HEK293 (cell line): ENCODE measurements around the gene GTPBP6.

Experiments used
- CTCF ChIA-PET: fragments of 350-600 bp; formaldehyde crosslinking; extraction: SDS; loops from one replicate; lab custom pipeline; 2021; ENCODE audit warnings: antibody characterized with exemption; lab: Yijun Ruan, JAX
- POLR2A ChIA-PET: fragments of 300-600 bp; formaldehyde crosslinking; extraction: SDS; loops from one replicate; lab custom pipeline; 2020; ENCODE audit warnings: antibody characterized with exemption, inconsistent platforms; lab: Yijun Ruan, JAX
- H3K27ac ChIP-seq: fragments of 200-500 bp; sonication (Bioruptor generic); 2 replicates; pipeline ENCODE4 v1.5.1; 2014; ENCODE audit warnings: low read depth, low read length, control low read depth, inconsistent platforms; ENCODE audit errors: extremely low read depth
- H3K36me3 ChIP-seq, 2 experiments: fragments of 200-500 bp in 1 of 2; sonication (Bioruptor generic) in 1 of 2; 1 replicate in 1 of 2; 2 replicates in 1 of 2; pipeline ENCODE4 v1.5.1; 2014 to 2017; ENCODE audit warnings: inconsistent platforms in 2 of 2, low read length in 2 of 2; ENCODE audit not compliant: control insufficient read depth in 2 of 2, insufficient read depth in 1 of 2
- H3K4me1 ChIP-seq: fragments of 200-500 bp; sonication (Bioruptor generic); 2 replicates; pipeline ENCODE4 v1.5.1; 2014; ENCODE audit warnings: mild to moderate bottlenecking, low read length, inconsistent platforms; ENCODE audit not compliant: control insufficient read depth, insufficient read depth
- H3K4me3 ChIP-seq: 2 replicates; pipeline ENCODE4 v1.5.1; 2011; ENCODE audit warnings: low read depth, mild to moderate bottlenecking, control low read depth, low read length, moderate library complexity
- H3K9me3 ChIP-seq: fragments of 200-500 bp; sonication (Bioruptor generic); 2 replicates; pipeline ENCODE4 v1.5.1; 2014; ENCODE audit warnings: low read depth, low read length, inconsistent platforms; ENCODE audit not compliant: control insufficient read depth, insufficient read depth
- EGR2 ChIP-seq: fragments of 450-650 bp; formaldehyde crosslinking; IDR thresholded peaks from 2 replicates; pipeline ENCODE4 v1.5.1; 2016; ENCODE audit warnings: low read depth, missing biosample characterization, missing genetic modification characterization
- HOXA7 ChIP-seq: sonication (generic); formaldehyde crosslinking; IDR thresholded peaks from 2 replicates; pipeline ENCODE4 v1.8.1; 2022; ENCODE audit warnings: missing genetic modification reagents, borderline replicate concordance
- PBX3 ChIP-seq: sonication (generic); formaldehyde crosslinking; IDR thresholded peaks from 2 replicates; pipeline ENCODE4 v1.8.1; 2022; ENCODE audit warnings: mild to moderate bottlenecking, moderate library complexity, missing genetic modification reagents
- PRDM6 ChIP-seq: fragments of 450-650 bp; formaldehyde crosslinking; IDR thresholded peaks from 2 replicates; pipeline ENCODE4 v1.5.1; 2017; ENCODE audit warnings: missing biosample characterization, missing genetic modification characterization
- RBAK ChIP-seq: fragments of 450-650 bp; formaldehyde crosslinking; IDR thresholded peaks from 2 replicates; pipeline ENCODE4 v1.5.1; 2016; ENCODE audit warnings: missing biosample characterization, missing genetic modification characterization
- SCRT1 ChIP-seq: fragments of 450-650 bp; formaldehyde crosslinking; IDR thresholded peaks from 2 replicates; pipeline ENCODE4 v1.5.1; 2016; ENCODE audit warnings: missing biosample characterization, missing genetic modification characterization, borderline replicate concordance
- ZBTB17 ChIP-seq: fragments of 450-650 bp; formaldehyde crosslinking; IDR thresholded peaks from 2 replicates; pipeline ENCODE4 v1.5.1; 2016; ENCODE audit warnings: missing biosample characterization, missing genetic modification characterization
- ZFP37 ChIP-seq: fragments of 450-650 bp; formaldehyde crosslinking; IDR thresholded peaks from 2 replicates; pipeline ENCODE4 v1.5.1; 2016; ENCODE audit warnings: missing biosample characterization, missing genetic modification characterization
- ZNF133 ChIP-seq: fragments of 450-650 bp; formaldehyde crosslinking; IDR thresholded peaks from 2 replicates; pipeline ENCODE4 v1.5.1; 2016; ENCODE audit warnings: missing biosample characterization, missing genetic modification characterization
- ZNF155 ChIP-seq: fragments of 450-650 bp; formaldehyde crosslinking; IDR thresholded peaks from 2 replicates; pipeline ENCODE4 v1.5.1; 2016; ENCODE audit warnings: missing biosample characterization, missing genetic modification characterization
- ZNF184 ChIP-seq: fragments of 450-650 bp; IDR thresholded peaks from 2 replicates; pipeline ENCODE4 v1.5.1; 2018; ENCODE audit warnings: missing biosample characterization, mild to moderate bottlenecking, missing genetic modification characterization
- ZNF239 ChIP-seq: fragments of 450-650 bp; formaldehyde crosslinking; IDR thresholded peaks from 2 replicates; pipeline ENCODE4 v1.5.1; 2016; ENCODE audit warnings: missing biosample characterization, missing genetic modification characterization
- ZNF398 ChIP-seq: fragments of 450-650 bp; formaldehyde crosslinking; IDR thresholded peaks from 2 replicates; pipeline ENCODE4 v1.5.1; 2017; ENCODE audit warnings: missing biosample characterization, missing genetic modification characterization
- ZNF488 ChIP-seq: fragments of 450-650 bp; formaldehyde crosslinking; IDR thresholded peaks from 2 replicates; pipeline ENCODE4 v1.5.1; 2016; ENCODE audit warnings: missing biosample characterization, missing genetic modification characterization
- ZNF548 ChIP-seq: fragments of 450-650 bp; formaldehyde crosslinking; IDR thresholded peaks from 2 replicates; pipeline ENCODE4 v1.5.1; 2016; ENCODE audit warnings: missing biosample characterization, missing genetic modification characterization
- ZNF777 ChIP-seq: fragments of 450-650 bp; formaldehyde crosslinking; IDR thresholded peaks from 2 replicates; pipeline ENCODE4 v1.5.1; 2017; ENCODE audit warnings: missing biosample characterization, missing genetic modification characterization, borderline replicate concordance
- ZSCAN4 ChIP-seq: fragments of 450-650 bp; formaldehyde crosslinking; IDR thresholded peaks from 2 replicates; pipeline ENCODE4 v1.5.1; 2017; ENCODE audit warnings: missing biosample characterization, missing genetic modification characterization
- TF ChIP-seq, protein P1 (sequence below): fragments of 450-650 bp; formaldehyde crosslinking; IDR thresholded peaks from 2 replicates; pipeline ENCODE4 v1.5.1; 2017; ENCODE audit warnings: missing biosample characterization, mild to moderate bottlenecking, missing genetic modification characterization, moderate library complexity
- TF ChIP-seq, protein P2 (sequence below): fragments of 450-650 bp; formaldehyde crosslinking; IDR thresholded peaks from 2 replicates; pipeline ENCODE4 v1.5.1; 2016; ENCODE audit warnings: missing biosample characterization, missing genetic modification characterization
- TF ChIP-seq, protein P3 (sequence below): fragments of 450-650 bp; IDR thresholded peaks from 2 replicates; pipeline ENCODE4 v1.5.1; 2018; ENCODE audit warnings: missing biosample characterization, mild to moderate bottlenecking, missing genetic modification characterization

The GTPBP6 gene

GRCh38 chrX:314049-314448 is 4.5 kb downstream of the GTPBP6 start:
- ChIA-PET CTCF (no interaction called here), POLR2A (no interaction called here)
- H3K4me1 ChIP-seq, result no peaks in the 10 kb centered on the region
- H3K27ac ChIP-seq, result no peak overlapping the region
- H3K4me3 ChIP-seq, result no peak overlapping the region
- TF ChIP-seq, protein P1, sequence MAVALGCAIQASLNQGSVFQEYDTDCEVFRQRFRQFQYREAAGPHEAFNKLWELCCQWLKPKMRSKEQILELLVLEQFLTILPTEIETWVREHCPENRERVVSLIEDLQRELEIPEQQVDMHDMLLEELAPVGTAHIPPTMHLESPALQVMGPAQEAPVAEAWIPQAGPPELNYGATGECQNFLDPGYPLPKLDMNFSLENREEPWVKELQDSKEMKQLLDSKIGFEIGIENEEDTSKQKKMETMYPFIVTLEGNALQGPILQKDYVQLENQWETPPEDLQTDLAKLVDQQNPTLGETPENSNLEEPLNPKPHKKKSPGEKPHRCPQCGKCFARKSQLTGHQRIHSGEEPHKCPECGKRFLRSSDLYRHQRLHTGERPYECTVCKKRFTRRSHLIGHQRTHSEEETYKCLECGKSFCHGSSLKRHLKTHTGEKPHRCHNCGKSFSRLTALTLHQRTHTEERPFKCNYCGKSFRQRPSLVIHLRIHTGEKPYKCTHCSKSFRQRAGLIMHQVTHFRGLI, result no peak
- no peak for TF ChIP-seq PRDM6 (tag by site-specific recombination)
- no peak for TF ChIP-seq ZSCAN4
- no peak for TF ChIP-seq ZNF548 (tag by site-specific recombination)
- TF ChIP-seq, protein P2, sequence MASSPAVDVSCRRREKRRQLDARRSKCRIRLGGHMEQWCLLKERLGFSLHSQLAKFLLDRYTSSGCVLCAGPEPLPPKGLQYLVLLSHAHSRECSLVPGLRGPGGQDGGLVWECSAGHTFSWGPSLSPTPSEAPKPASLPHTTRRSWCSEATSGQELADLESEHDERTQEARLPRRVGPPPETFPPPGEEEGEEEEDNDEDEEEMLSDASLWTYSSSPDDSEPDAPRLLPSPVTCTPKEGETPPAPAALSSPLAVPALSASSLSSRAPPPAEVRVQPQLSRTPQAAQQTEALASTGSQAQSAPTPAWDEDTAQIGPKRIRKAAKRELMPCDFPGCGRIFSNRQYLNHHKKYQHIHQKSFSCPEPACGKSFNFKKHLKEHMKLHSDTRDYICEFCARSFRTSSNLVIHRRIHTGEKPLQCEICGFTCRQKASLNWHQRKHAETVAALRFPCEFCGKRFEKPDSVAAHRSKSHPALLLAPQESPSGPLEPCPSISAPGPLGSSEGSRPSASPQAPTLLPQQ, result no peak
- TF ChIP-seq ZFP37 (tag by site-specific recombination), result no peak
- no peak for TF ChIP-seq HOXA7
- no peak for TF ChIP-seq SCRT1 (tag by site-specific recombination)
- no peak for TF ChIP-seq ZNF398 (tag by site-specific recombination)
- no peak for TF ChIP-seq ZNF239
- TF ChIP-seq PBX3, result no peak
- no peak for TF ChIP-seq RBAK (tag by site-specific recombination)
- H3K36me3 ChIP-seq, result peaks cover 11 to 62% of the 10 kb centered on the region in 2 experiments; a peak in 2 of 3 replicates
- H3K9me3 ChIP-seq, result no peaks in the 10 kb centered on the region

GRCh38 chrX:313546-313945 is 5.0 kb downstream of the GTPBP6 start:
- Histone ChIP-seq H3K36me3 (peaks cover 13 to 64% of the 10 kb centered on the region in 2 experiments; a peak in 2 of 3 replicates), H3K4me3 (no peak overlapping the region), H3K9me3 (no peaks in the 10 kb centered on the region), H3K4me1 (no peaks in the 10 kb centered on the region), H3K27ac (no peak overlapping the region)
- CTCF ChIA-PET, result no interaction called here
- POLR2A ChIA-PET, result no interaction called here
- TF ChIP-seq ZNF133 (tag by site-specific recombination) (no peak), ZNF184 (no peak), EGR2 (tag by site-specific recombination) (no peak), ZNF155 (tag by site-specific recombination) (no peak), ZBTB17 (no peak), ZNF488 (tag by site-specific recombination) (no peak), ZNF777 (no peak)
- TF ChIP-seq, protein P1, result no peak
- TF ChIP-seq, protein P3, sequence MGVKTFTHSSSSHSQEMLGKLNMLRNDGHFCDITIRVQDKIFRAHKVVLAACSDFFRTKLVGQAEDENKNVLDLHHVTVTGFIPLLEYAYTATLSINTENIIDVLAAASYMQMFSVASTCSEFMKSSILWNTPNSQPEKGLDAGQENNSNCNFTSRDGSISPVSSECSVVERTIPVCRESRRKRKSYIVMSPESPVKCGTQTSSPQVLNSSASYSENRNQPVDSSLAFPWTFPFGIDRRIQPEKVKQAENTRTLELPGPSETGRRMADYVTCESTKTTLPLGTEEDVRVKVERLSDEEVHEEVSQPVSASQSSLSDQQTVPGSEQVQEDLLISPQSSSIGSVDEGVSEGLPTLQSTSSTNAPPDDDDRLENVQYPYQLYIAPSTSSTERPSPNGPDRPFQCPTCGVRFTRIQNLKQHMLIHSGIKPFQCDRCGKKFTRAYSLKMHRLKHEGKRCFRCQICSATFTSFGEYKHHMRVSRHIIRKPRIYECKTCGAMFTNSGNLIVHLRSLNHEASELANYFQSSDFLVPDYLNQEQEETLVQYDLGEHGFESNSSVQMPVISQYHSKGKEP, result no peak
